Measurements from ENCODE around the gene CAMTA1. TPM values are rescaled to one million over a fixed set of nuclear protein-coding genes. Genes with fewer than 3 reads are reported as not detected.

The CAMTA1 gene
- total RNA-seq, 1 donor from 2014 or later, result 81.6 TPM

DNA sequence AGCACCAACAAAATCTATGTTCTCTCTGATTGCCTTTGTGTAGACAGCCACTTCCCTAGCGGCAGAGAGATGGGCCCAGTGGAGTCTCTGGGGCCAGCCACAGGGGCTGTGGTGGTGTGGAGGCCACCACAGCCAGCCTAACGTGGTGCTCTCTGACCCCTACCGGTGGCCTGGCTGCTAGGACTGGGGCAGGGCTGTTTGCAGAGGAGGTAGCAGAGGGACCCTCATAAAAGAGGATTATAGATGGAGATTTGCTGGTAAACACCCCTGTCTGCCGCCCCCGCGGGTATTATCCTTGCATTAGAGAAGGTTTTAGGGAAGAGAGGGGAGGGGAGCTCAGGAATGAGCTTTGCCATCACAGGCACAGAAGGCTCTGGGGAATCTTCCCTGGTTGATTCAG, 675.6 kb downstream of the CAMTA1 start:
- no peak for DNase-seq (ENCODE audit: extremely low spot score, unreplicated experiment)
- no peaks in the 10 kb centered on the region for H3K27me3 Mint-ChIP-seq (ENCODE audit: unreplicated experiment)
- H3K4me3 Mint-ChIP-seq (ENCODE audit: unreplicated experiment), result no peak overlapping the region
- no peaks in the 10 kb centered on the region for H3K9me3 Mint-ChIP-seq (ENCODE audit: unreplicated experiment)
- H3K27ac Mint-ChIP-seq (ENCODE audit: unreplicated experiment), result no peak overlapping the region
- TF ChIP-seq, protein P1, sequence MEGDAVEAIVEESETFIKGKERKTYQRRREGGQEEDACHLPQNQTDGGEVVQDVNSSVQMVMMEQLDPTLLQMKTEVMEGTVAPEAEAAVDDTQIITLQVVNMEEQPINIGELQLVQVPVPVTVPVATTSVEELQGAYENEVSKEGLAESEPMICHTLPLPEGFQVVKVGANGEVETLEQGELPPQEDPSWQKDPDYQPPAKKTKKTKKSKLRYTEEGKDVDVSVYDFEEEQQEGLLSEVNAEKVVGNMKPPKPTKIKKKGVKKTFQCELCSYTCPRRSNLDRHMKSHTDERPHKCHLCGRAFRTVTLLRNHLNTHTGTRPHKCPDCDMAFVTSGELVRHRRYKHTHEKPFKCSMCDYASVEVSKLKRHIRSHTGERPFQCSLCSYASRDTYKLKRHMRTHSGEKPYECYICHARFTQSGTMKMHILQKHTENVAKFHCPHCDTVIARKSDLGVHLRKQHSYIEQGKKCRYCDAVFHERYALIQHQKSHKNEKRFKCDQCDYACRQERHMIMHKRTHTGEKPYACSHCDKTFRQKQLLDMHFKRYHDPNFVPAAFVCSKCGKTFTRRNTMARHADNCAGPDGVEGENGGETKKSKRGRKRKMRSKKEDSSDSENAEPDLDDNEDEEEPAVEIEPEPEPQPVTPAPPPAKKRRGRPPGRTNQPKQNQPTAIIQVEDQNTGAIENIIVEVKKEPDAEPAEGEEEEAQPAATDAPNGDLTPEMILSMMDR (IDR thresholded peaks at IDR 0.05), result no peak
- no peaks in the 10 kb centered on the region for H3K36me3 Mint-ChIP-seq (ENCODE audit: unreplicated experiment)
- peaks cover 15% of the 10 kb centered on the region for H3K4me1 Mint-ChIP-seq (ENCODE audit: unreplicated experiment)

GRCh38 chr1:7462617-7463016, 677.4 kb downstream of the CAMTA1 start:
- Mint-ChIP-seq H3K27me3 (ENCODE audit: unreplicated experiment) (no peaks in the 10 kb centered on the region), H3K4me3 (ENCODE audit: unreplicated experiment) (no peak overlapping the region), H3K36me3 (ENCODE audit: unreplicated experiment) (no peaks in the 10 kb centered on the region), H3K27ac (ENCODE audit: unreplicated experiment) (no peak overlapping the region), H3K9me3 (ENCODE audit: unreplicated experiment) (no peaks in the 10 kb centered on the region), H3K4me1 (ENCODE audit: unreplicated experiment) (peaks cover 11% of the 10 kb centered on the region)
- TF ChIP-seq, protein P1 (IDR thresholded peaks at IDR 0.05), result no peak
- DNase-seq (ENCODE audit: extremely low spot score, unreplicated experiment), result no peak

GRCh38 chr1:7463526-7463925, 678.3 kb downstream of the CAMTA1 start:
- DNase-seq (ENCODE audit: extremely low spot score, unreplicated experiment), result no peak
- Mint-ChIP-seq H3K4me3 (ENCODE audit: unreplicated experiment) (no peak overlapping the region), H3K36me3 (ENCODE audit: unreplicated experiment) (no peaks in the 10 kb centered on the region), H3K4me1 (ENCODE audit: unreplicated experiment) (peaks cover 15% of the 10 kb centered on the region), H3K27ac (ENCODE audit: unreplicated experiment) (no peak overlapping the region), H3K27me3 (ENCODE audit: unreplicated experiment) (no peaks in the 10 kb centered on the region), H3K9me3 (ENCODE audit: unreplicated experiment) (no peaks in the 10 kb centered on the region)
- TF ChIP-seq, protein P1 (IDR thresholded peaks at IDR 0.05), result no peak

DNA sequence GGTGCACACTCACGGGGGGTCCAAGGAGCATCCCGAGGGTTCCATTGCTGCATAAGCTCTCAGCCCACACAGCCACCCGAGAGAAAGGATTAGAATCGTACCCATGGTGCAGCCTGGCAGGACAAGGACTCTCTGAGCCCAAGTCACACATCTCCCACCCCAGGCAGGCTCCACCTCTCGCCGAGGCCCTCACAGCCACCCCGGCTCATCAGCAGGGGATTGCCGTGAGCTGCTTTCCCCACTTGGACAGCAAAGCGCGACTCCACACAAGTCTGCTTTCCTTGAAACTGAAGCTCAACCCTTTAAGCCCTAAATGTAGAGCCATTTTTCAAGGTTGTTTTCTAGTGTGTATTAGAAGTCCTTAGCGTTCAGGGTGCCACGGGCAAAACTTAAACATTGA, 679.5 kb downstream of the CAMTA1 start:
- DNase-seq (ENCODE audit: extremely low spot score, unreplicated experiment), result no peak
- Mint-ChIP-seq H3K4me1 (ENCODE audit: unreplicated experiment) (peaks cover 27% of the 10 kb centered on the region), H3K9me3 (ENCODE audit: unreplicated experiment) (no peaks in the 10 kb centered on the region), H3K27me3 (ENCODE audit: unreplicated experiment) (no peaks in the 10 kb centered on the region), H3K27ac (ENCODE audit: unreplicated experiment) (no peak overlapping the region), H3K36me3 (ENCODE audit: unreplicated experiment) (no peaks in the 10 kb centered on the region), H3K4me3 (ENCODE audit: unreplicated experiment) (no peak overlapping the region)
- TF ChIP-seq, protein P1 (IDR thresholded peaks at IDR 0.05), result no peak

DNA sequence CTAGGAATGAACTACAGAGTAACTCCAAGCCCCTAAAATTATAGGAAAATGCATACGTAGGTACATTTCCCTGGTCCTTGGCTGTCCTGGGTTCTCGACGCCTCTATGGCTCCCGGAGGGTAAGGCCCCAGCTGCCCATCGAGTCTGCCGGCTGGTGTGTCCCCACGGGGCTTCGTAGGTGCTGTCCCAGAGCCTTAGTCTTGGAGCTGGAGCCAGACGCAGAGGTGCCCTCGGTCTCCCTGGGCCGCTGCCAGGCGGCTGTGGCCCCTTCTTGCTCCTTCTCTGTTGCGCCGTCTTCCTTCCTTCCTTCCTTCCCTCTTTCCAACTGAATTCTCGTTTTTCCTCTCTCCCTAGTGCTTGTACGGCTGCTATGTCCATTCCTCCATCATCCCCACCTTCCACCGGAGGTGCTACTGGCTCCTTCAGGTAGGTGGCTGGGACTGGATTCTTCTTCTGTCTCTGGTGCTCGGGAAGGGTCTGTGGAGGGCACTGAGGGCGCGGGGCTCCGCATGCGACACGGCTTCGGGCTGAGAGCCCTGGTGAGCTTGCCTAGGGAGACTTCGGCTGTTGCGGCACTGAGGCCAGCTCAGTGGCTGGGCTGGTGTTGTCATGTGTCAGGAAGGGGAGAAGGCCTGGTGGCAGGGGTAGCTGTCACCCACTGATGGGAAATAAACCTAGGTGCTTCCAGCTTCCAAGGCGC, 682.4 kb downstream of the CAMTA1 start:
- Mint-ChIP-seq H3K9me3 (ENCODE audit: unreplicated experiment) (no peaks in the 10 kb centered on the region), H3K27ac (ENCODE audit: unreplicated experiment) (no peak overlapping the region), H3K4me1 (ENCODE audit: unreplicated experiment) (peaks cover 52% of the 10 kb centered on the region), H3K27me3 (ENCODE audit: unreplicated experiment) (no peaks in the 10 kb centered on the region), H3K4me3 (ENCODE audit: unreplicated experiment) (no peak overlapping the region), H3K36me3 (ENCODE audit: unreplicated experiment) (no peaks in the 10 kb centered on the region)
- no peak for DNase-seq (ENCODE audit: extremely low spot score, unreplicated experiment)
- TF ChIP-seq, protein P1 (IDR thresholded peaks at IDR 0.05), result no peak
